Measurements from ENCODE around the gene HIPK2. TPM values are rescaled to one million over a fixed set of nuclear protein-coding genes. Genes with fewer than 3 reads are reported as not detected.
A peak's percentile ranks its signal among the peaks of the same experiment; 100 is the strongest.

The HIPK2 gene
- total RNA-seq, 3 donors from 2014 or later (not counting 1 experiment from before 2014, with no cell fraction given) = 127 to 145 (median 144) TPM

DNA sequence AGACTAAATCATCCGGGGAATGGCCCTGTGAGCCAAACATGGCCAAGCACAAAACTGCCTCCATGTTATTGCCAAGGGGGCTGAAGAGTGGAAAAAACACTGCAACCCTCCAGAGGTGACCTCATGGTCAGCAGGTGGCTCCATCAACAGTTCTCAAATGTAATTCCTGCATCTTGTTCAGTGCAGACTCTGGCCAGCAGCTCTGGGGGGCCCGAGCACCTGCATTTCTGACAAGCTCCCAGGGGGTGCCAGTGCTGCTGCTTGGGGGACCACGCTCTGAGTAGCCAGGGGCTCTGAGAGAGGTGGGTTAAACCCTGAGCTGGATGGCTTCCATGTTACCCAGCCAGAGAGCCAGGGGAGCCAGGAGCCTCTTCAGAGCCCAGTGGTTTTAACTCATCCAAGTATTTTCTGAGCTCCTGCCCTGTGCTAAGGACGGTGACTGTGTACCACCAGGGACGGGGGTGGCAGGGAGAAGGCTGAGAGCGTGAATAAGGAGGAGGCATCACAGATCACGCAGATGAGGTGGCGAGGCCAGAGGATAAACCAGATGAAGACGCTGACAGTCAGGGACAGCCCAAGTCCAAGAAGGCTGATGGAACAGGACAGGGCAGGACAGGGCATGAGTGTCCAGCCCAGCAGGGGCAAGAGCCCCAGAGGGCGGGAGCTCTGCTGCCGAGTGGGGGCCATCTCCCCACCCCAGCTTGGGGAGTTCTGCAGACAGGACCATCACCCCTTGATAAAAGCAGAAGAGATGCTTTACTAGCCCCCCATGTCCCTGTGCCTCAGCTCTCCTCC lies 201.4 kb downstream of the HIPK2 start:
- H3K27ac Mint-ChIP-seq = peak overlapping the region; percentile 59 to 68
- TF ChIP-seq, protein P1, sequence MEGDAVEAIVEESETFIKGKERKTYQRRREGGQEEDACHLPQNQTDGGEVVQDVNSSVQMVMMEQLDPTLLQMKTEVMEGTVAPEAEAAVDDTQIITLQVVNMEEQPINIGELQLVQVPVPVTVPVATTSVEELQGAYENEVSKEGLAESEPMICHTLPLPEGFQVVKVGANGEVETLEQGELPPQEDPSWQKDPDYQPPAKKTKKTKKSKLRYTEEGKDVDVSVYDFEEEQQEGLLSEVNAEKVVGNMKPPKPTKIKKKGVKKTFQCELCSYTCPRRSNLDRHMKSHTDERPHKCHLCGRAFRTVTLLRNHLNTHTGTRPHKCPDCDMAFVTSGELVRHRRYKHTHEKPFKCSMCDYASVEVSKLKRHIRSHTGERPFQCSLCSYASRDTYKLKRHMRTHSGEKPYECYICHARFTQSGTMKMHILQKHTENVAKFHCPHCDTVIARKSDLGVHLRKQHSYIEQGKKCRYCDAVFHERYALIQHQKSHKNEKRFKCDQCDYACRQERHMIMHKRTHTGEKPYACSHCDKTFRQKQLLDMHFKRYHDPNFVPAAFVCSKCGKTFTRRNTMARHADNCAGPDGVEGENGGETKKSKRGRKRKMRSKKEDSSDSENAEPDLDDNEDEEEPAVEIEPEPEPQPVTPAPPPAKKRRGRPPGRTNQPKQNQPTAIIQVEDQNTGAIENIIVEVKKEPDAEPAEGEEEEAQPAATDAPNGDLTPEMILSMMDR (IDR thresholded peaks at IDR 0.05) = no peak
- Histone ChIP-seq H3K27ac (ENCODE audit: low read length) (no peak overlapping the region), H3K4me1 (ENCODE audit: control insufficient read depth, insufficient read depth, low read length) (no peaks in the 10 kb centered on the region), H3K9me3 (ENCODE audit: control insufficient read depth, insufficient read depth, low read length) (no peaks in the 10 kb centered on the region), H3K4me3 (ENCODE audit: low read length) (no peak overlapping the region), H3K36me3 (ENCODE audit: control insufficient read depth, insufficient read depth, low read length) (peaks cover 42% of the 10 kb centered on the region), H3K27me3 (ENCODE audit: control insufficient read depth, insufficient read depth, low read length) (no peaks in the 10 kb centered on the region)
- H3K4me1 Mint-ChIP-seq = no peaks in the 10 kb centered on the region
- DNase-seq (no peak), ATAC-seq (no peak)
- no peaks in the 10 kb centered on the region for H3K27me3 Mint-ChIP-seq (ENCODE audit: low read depth in 2 of 2)
- intact Hi-C loops (cut with micrococcal nuclease) = no loop called here
- no peaks in the 10 kb centered on the region for H3K9me3 Mint-ChIP-seq
- H3K4me3 Mint-ChIP-seq = no peak overlapping the region
- WGBS (ENCODE audit: insufficient coverage) = 95% methylated on average over 11 of the region's 11 CpGs
- no peaks in the 10 kb centered on the region for H3K36me3 Mint-ChIP-seq

DNA sequence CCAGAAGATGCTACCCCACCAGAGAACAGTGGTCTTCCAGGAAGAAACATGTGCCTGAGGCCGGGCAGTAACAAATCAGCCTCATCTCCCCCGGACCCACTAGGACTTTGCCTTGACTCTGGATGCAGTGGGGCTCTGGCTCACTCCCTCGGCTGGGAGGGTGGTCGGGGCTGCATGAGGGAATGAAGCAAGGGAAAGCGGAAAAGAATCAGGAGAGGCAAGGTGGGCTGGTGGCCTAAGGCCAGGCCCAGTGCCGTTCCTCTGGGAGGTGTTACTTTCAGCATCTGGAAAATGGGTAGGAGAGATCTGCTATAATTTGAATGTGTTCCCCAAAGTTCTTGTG lies 202.5 kb downstream of the HIPK2 start:
- ATAC-seq (no peak), DNase-seq (no peak)
- intact Hi-C loops (cut with micrococcal nuclease) = no loop called here
- no peaks in the 10 kb centered on the region for H3K36me3 Mint-ChIP-seq
- Histone ChIP-seq H3K4me1 (ENCODE audit: control insufficient read depth, insufficient read depth, low read length) (no peaks in the 10 kb centered on the region), H3K36me3 (ENCODE audit: control insufficient read depth, insufficient read depth, low read length) (peaks cover 38% of the 10 kb centered on the region), H3K27me3 (ENCODE audit: control insufficient read depth, insufficient read depth, low read length) (no peaks in the 10 kb centered on the region), H3K9me3 (ENCODE audit: control insufficient read depth, insufficient read depth, low read length) (no peaks in the 10 kb centered on the region), H3K27ac (ENCODE audit: low read length) (no peak overlapping the region), H3K4me3 (ENCODE audit: low read length) (no peak overlapping the region)
- no peak overlapping the region for H3K4me3 Mint-ChIP-seq
- H3K9me3 Mint-ChIP-seq = no peaks in the 10 kb centered on the region
- H3K4me1 Mint-ChIP-seq = no peaks in the 10 kb centered on the region
- no peaks in the 10 kb centered on the region for H3K27me3 Mint-ChIP-seq (ENCODE audit: low read depth in 2 of 2)
- H3K27ac Mint-ChIP-seq = peak overlapping the region; percentile 59 to 68
- TF ChIP-seq, protein P1 (IDR thresholded peaks at IDR 0.05) = no peak
- 94% methylated on average over 6 of the region's 6 CpGs for WGBS (ENCODE audit: insufficient coverage)

DNA sequence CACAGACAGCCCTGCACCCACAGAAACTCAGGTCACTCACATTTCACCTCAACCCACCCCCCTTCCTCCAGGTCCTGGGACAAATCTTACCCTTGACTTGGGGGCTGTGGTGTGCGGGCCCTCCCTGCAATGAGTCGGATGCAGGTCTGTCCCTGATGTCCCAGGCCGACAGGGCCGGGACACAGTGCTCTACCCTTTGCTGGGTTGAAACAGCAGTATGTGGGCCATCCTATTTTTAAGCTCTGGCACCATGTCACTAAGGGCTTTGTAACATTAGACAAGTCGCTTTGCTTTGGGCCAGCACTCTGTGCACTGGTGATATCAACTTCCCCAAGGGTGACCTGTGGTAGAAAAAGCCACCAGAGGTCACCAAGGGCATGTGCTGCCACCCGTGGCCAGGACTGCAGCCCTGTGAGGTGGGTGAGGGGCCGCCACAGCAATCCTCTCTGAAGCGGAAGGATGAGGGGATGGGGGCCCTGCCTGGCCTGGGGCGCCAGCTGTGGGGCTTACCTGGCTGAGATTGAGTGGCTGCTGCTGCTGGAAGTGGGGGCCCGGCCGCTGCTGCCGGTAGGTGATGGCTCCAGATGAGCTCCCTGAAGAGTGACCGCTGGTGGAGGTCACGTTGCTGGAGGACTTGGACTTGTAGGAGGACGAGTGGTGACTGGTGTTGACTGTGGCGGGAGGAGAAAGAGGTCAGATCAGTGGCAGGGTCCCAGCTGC lies 203.0 kb downstream of the HIPK2 start:
- intact Hi-C loops (cut with micrococcal nuclease) = no loop called here
- no peaks in the 10 kb centered on the region for H3K27me3 ChIP-seq (ENCODE audit: control insufficient read depth, insufficient read depth, low read length)
- no peak overlapping the region for H3K4me3 ChIP-seq (ENCODE audit: low read length)
- H3K27ac Mint-ChIP-seq = peak overlapping the region; percentile 59 to 68
- H3K4me1 Mint-ChIP-seq = no peaks in the 10 kb centered on the region
- H3K4me1 ChIP-seq (ENCODE audit: control insufficient read depth, insufficient read depth, low read length) = no peaks in the 10 kb centered on the region
- TF ChIP-seq, protein P1 (IDR thresholded peaks at IDR 0.05) = no peak
- H3K36me3 ChIP-seq (ENCODE audit: control insufficient read depth, insufficient read depth, low read length) = peaks cover 33% of the 10 kb centered on the region
- WGBS (ENCODE audit: insufficient coverage) = 94% methylated on average over 16 of the region's 16 CpGs
- H3K27me3 Mint-ChIP-seq (ENCODE audit: low read depth in 2 of 2) = no peaks in the 10 kb centered on the region
- no peaks in the 10 kb centered on the region for H3K9me3 ChIP-seq (ENCODE audit: control insufficient read depth, insufficient read depth, low read length)
- no peak for ATAC-seq
- H3K27ac ChIP-seq (ENCODE audit: low read length) = no peak overlapping the region
- H3K9me3 Mint-ChIP-seq = no peaks in the 10 kb centered on the region
- H3K4me3 Mint-ChIP-seq = no peak overlapping the region
- H3K36me3 Mint-ChIP-seq = no peaks in the 10 kb centered on the region
- DNase-seq = no peak

Measured in natural killer cell (primary cell).